HG02759 (cell line): ENCODE measurements around the gene EVC2.

ENCODE experiments used
- ATAC-seq: cut with Tn5 transposase; IDR thresholded peaks from one replicate; pipeline ENCODE4 v1.9.1; 2021; ENCODE audit warnings: mild to moderate bottlenecking, moderate library complexity; ENCODE audit not compliant: unreplicated experiment

Gene EVC2

DNA sequence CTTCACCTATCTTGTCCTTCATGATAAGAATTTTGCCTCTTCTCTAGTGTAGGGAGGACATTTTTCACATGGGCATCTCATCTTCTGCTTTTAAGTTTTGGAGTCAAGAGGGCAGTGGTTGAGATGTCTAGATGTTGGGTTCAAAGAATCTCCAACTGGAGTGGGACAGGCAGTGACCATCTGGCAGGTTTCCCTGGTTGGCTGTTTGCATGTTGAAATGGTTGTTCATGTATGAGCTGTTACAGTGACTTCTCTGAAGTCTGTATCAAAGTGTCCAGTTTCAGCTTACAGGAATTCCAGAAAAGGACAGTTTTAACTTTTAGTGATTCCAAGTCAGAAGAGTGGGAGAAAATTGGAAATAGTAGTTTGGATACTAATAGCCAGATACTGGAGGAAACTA lies 192.7 kb downstream of the EVC2 start:
- ATAC-seq, result no peak
